Raji (cell line): ENCODE results near the gene OR2T33.

ENCODE experiments used
- POLR2A ChIP-seq: IDR thresholded peaks from 2 replicates; pipeline ENCODE4 v1.6.1; 2011; ENCODE audit warnings: low read depth, low read length, control low read depth; ENCODE audit not compliant: insufficient read depth

The OR2T33 gene

GRCh38 chr1:248277876-248278275 is at the start of gene OR2T33:
Gene OR2T33, minus strand, starts transcription at chr1:248277976. Its CDS starts 4,162 bp downstream, at chr1:248273814.
- TF ChIP-seq POLR2A: no peak

- TF ChIP-seq POLR2A: no peak
Observed at GRCh38 chr1:248324468-248324867, 46.7 kb upstream of the OR2T33 start, which contains the start of gene OR2M7. Gene OR2M7, minus strand, starts transcription at chr1:248324568. Its CDS starts 0 bp downstream, at chr1:248324568.

GRCh38 chr1:248316796-248317195 is 39.0 kb upstream of the OR2T33 start:
- no peak for TF ChIP-seq POLR2A

- no peak for TF ChIP-seq POLR2A
Observed at GRCh38 chr1:248306103-248306502, 28.3 kb upstream of the OR2T33 start.

- TF ChIP-seq POLR2A: no peak
Observed at GRCh38 chr1:248303324-248303723, 25.5 kb upstream of the OR2T33 start, which contains the start of gene OR2T12. Gene OR2T12, minus strand, starts transcription at chr1:248303424. Its CDS starts 7,846 bp downstream, at chr1:248295578.

GRCh38 chr1:248288391-248288790 is 10.6 kb upstream of the OR2T33 start:
- TF ChIP-seq POLR2A: no peak

GRCh38 chr1:248268178-248268577 is 9.6 kb downstream of the OR2T33 start:
- no peak for TF ChIP-seq POLR2A

GRCh38 chr1:248243204-248243603 is 34.6 kb downstream of the OR2T33 start:
- no peak for TF ChIP-seq POLR2A

GRCh38 chr1:248239478-248239877 is 38.3 kb downstream of the OR2T33 start:
- no peak for TF ChIP-seq POLR2A

- no peak for TF ChIP-seq POLR2A
Observed at GRCh38 chr1:248231117-248231516, 46.7 kb downstream of the OR2T33 start, which contains the start of gene OR2M4. Gene OR2M4, plus strand, starts transcription at chr1:248231417. Its CDS starts 7,512 bp downstream, at chr1:248238929.

GRCh38 chr1:248229360-248229908 is 48.3 kb downstream of the OR2T33 start:
- TF ChIP-seq POLR2A: no peak

GRCh38 chr1:248225537-248225936 is 52.2 kb downstream of the OR2T33 start:
- no peak for TF ChIP-seq POLR2A
